Stomach (tissue), 4 donors: ENCODE data around the gene DMXL2.

Experiments used
- CTCF ChIP-seq, 7 experiments: fragments of 450-650 bp in 4 of 7; fragments of 200-600 bp in 3 of 7; sonication (generic) in 3 of 7; IDR thresholded peaks; one replicate each; pipeline ENCODE4 v1.5.1; 2016 to 2019; ENCODE audit warnings: antibody characterized with exemption in 7 of 7, control low read depth in 2 of 7, mild to moderate bottlenecking in 1 of 7
- EP300 ChIP-seq: sonication (generic); formaldehyde crosslinking; IDR thresholded peaks from one replicate; pipeline ENCODE4 v1.6.1; 2017; ENCODE audit warnings: antibody characterized with exemption
- POLR2A ChIP-seq, 4 donors: fragments of 450-650 bp; IDR thresholded peaks; one replicate each; pipeline ENCODE4 v1.6.1; 2016; ENCODE audit warnings: antibody characterized with exemption in 4 of 4, control low read depth in 2 of 4, mild to moderate bottlenecking in 1 of 4, moderate library complexity in 1 of 4

- TF ChIP-seq CTCF (IDR thresholded peaks at IDR 0.05) (no peak), POLR2A (IDR thresholded peaks at IDR 0.05) (no peak), EP300 (no peak)
These were observed 29.6 kb upstream of the DMXL2 start for GRCh38 chr15:51652084-51652668.
